ENCODE data around the gene MBD5. TPM values are rescaled to one million over a fixed set of nuclear protein-coding genes. Genes with fewer than 3 reads are reported as not detected.

MBD5 gene
- total RNA-seq, 2 donors from 2014 or later = 38.2 to 44.7 TPM

- peak overlapping the region in 1 of 2 donors; percentile 9 for H3K4me3 ChIP-seq
- peak; percentile 64 for DNase-seq (ENCODE audit: low spot score)
- no peaks in the 10 kb centered on the region for H3K36me3 ChIP-seq
- intact Hi-C loops (cut with DNase I) = loop anchor here (10.0 kb wide), 1 partner anchor 295 kb away; no protein-coding TSS in a partner anchor
- no peaks in the 10 kb centered on the region for H3K9me3 ChIP-seq
- WGBS = 17% methylated on average over 14 of the region's 14 CpGs
- TF ChIP-seq POLR2A (IDR thresholded peaks at IDR 0.05) (no peak), CTCF (IDR thresholded peaks at IDR 0.05) (peak; percentile 31 to 79 (median 68))
- H3K27me3 ChIP-seq (replicated peaks; ENCODE audit: insufficient read depth) = no peaks in the 10 kb centered on the region
- H3K27ac ChIP-seq = no peak overlapping the region
- H3K4me1 ChIP-seq (replicated peaks) = no peaks in the 10 kb centered on the region
These were observed 488.5 kb downstream of the MBD5 start for GRCh38 chr2:148509288-148509902.

DNA sequence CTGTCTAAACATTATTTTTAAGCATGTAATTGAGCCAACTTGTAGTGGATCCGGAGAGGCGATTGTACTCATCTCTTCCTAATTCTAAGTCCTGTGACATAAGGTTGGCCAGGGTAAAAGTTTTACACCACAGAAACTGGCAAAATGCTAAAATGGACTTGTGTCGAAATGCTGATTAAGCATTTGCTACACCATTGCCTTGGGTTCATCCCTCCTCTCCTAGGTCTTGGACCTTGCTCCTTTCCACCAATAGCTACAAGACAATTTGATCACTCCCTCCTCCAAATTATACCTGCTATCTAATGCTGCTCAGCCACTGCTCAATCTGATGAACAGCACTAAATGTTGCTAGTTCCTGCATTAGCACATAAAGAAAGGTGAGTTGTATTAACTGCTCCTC, 491.0 kb downstream of the MBD5 start:
- TF ChIP-seq CTCF (IDR thresholded peaks at IDR 0.05) (no peak), POLR2AphosphoS5 (IDR thresholded peaks at IDR 0.05) (no peak), POLR2A (IDR thresholded peaks at IDR 0.05) (no peak)
- 93% methylated on average over 3 of the region's 3 CpGs for WGBS
- Histone ChIP-seq H3K27ac (no peak overlapping the region), H3K4me1 (replicated peaks) (no peaks in the 10 kb centered on the region), H3K27me3 (replicated peaks; ENCODE audit: insufficient read depth) (no peaks in the 10 kb centered on the region), H3K9me3 (no peaks in the 10 kb centered on the region), H3K4me3 (no peak overlapping the region), H3K36me3 (no peaks in the 10 kb centered on the region)
- no peak for DNase-seq (ENCODE audit: low spot score)
- intact Hi-C loops (cut with DNase I) = loop anchor here (5.0 to 10.0 kb wide), 3 partner anchors 473 to 577 kb away; no protein-coding TSS in a partner anchor

DNA sequence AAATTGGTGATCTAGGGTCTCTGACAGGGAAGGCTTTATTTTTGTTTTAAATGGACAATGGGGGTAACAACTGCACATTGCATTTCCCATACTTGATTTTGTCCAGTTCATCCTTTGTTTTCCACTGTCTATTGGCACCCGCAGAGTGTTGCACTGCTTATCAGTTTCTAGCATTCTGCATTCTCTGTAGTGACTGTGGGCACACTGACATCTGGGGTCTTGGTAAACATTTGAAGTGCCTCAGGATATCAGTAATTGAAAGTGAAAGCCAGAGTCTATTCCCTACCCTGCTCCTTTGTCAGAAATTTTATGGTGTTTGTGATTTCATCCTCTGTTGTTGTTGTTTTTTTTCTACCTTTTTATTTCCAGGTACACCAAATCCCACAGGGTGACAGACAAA, 491.6 kb downstream of the MBD5 start:
- H3K27me3 ChIP-seq (replicated peaks; ENCODE audit: insufficient read depth) = no peaks in the 10 kb centered on the region
- no peaks in the 10 kb centered on the region for H3K9me3 ChIP-seq
- DNase-seq (ENCODE audit: low spot score) = no peak
- no peak overlapping the region for H3K27ac ChIP-seq
- H3K36me3 ChIP-seq = no peaks in the 10 kb centered on the region
- intact Hi-C loops (cut with DNase I) = loop anchor here (5.0 to 10.0 kb wide), 3 partner anchors 472 to 578 kb away; no protein-coding TSS in a partner anchor
- 89% methylated on average over 1 of the region's 1 CpG for WGBS
- H3K4me3 ChIP-seq = no peak overlapping the region
- no peak for TF ChIP-seq POLR2A (IDR thresholded peaks at IDR 0.05)
- TF ChIP-seq POLR2AphosphoS5 (IDR thresholded peaks at IDR 0.05) = no peak
- no peaks in the 10 kb centered on the region for H3K4me1 ChIP-seq (replicated peaks)

GRCh38 chr2:148513427-148513826, 492.5 kb downstream of the MBD5 start:
- TF ChIP-seq POLR2AphosphoS5 (IDR thresholded peaks at IDR 0.05) (no peak), CTCF (IDR thresholded peaks at IDR 0.05) (no peak), POLR2A (IDR thresholded peaks at IDR 0.05) (no peak)
- no peaks in the 10 kb centered on the region for H3K36me3 ChIP-seq
- no peak overlapping the region for H3K4me3 ChIP-seq
- intact Hi-C loops (cut with DNase I) = loop anchor here (5.0 to 10.0 kb wide), 3 partner anchors 471 to 579 kb away; no protein-coding TSS in a partner anchor
- H3K27me3 ChIP-seq (replicated peaks; ENCODE audit: insufficient read depth) = no peaks in the 10 kb centered on the region
- H3K9me3 ChIP-seq = no peaks in the 10 kb centered on the region
- no peak overlapping the region for H3K27ac ChIP-seq
- DNase-seq (ENCODE audit: low spot score) = no peak
- 89% methylated on average over 1 of the region's 1 CpG for WGBS
- no peaks in the 10 kb centered on the region for H3K4me1 ChIP-seq (replicated peaks)

DNA sequence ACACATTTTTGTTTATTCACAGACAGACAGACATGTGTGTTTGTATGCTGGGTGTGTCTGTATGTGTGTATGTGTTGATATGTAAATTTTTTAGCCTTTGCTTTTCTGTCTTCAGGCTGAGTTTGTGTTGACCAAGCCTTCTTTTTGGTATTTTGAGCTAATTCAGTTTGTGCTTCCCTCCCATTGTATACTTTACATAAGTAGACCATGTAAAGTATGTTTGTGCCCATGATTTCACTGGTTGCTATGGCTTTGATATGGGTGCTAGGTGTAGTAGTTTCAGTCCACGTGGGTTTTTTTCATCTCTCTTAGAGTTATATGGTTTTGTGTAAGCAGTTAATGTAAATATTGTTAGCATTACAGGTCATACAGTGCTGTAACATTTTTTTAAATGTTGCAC, 494.2 kb downstream of the MBD5 start:
- no peak for DNase-seq (ENCODE audit: low spot score)
- Histone ChIP-seq H3K36me3 (no peaks in the 10 kb centered on the region), H3K9me3 (no peaks in the 10 kb centered on the region), H3K27me3 (replicated peaks; ENCODE audit: insufficient read depth) (no peaks in the 10 kb centered on the region), H3K4me1 (replicated peaks) (no peaks in the 10 kb centered on the region), H3K27ac (no peak overlapping the region), H3K4me3 (no peak overlapping the region)
- TF ChIP-seq POLR2AphosphoS5 (IDR thresholded peaks at IDR 0.05) (no peak), POLR2A (IDR thresholded peaks at IDR 0.05) (no peak), CTCF (IDR thresholded peaks at IDR 0.05) (no peak)
- WGBS = 79% methylated on average over 1 of the region's 1 CpG
- intact Hi-C loops (cut with DNase I) = loop anchor here (10.0 kb wide), 2 partner anchors 470 to 580 kb away; no protein-coding TSS in a partner anchor

Measured in prostate gland (tissue), 2 donors.